Smooth muscle cell (in vitro differentiated cells): ENCODE results near the gene PPP2R5C. TPM values are rescaled to one million over a fixed set of nuclear protein-coding genes. Genes with fewer than 3 reads are reported as not detected.

Source experiments
- DNase-seq: peaks from one replicate; lab custom pipeline; 2025; ENCODE audit not compliant: unreplicated experiment; lab: John Stamatoyannopoulos, UW
- H2AFZ ChIP-seq: fragments of 200-600 bp; sonication (generic); 2 replicates; pipeline ENCODE4 v1.6.0; 2016; ENCODE audit warnings: antibody characterized with exemption, low read depth, mild to moderate bottlenecking
- H3F3A ChIP-seq: fragments of 200-600 bp; sonication (generic); 2 replicates; pipeline ENCODE4 v1.6.0; 2017; ENCODE audit warnings: antibody characterized with exemption, low read depth
- H3K27ac ChIP-seq: fragments of 200-600 bp; sonication (generic); 2 replicates; pipeline ENCODE4 v1.5.1; 2016; ENCODE audit warnings: low read depth, mild to moderate bottlenecking
- H3K27me3 ChIP-seq: fragments of 200-600 bp; sonication (generic); 2 replicates; pipeline ENCODE4 v1.6.1; 2016; ENCODE audit warnings: low read depth, mild to moderate bottlenecking
- H3K36me3 ChIP-seq: fragments of 200-600 bp; sonication (generic); 2 replicates; pipeline ENCODE4 v1.5.1; 2016; ENCODE audit warnings: low read depth
- H3K4me1 ChIP-seq: fragments of 200-600 bp; sonication (generic); 2 replicates; pipeline ENCODE4 v1.5.1; 2016; ENCODE audit warnings: low read depth
- H3K4me2 ChIP-seq: fragments of 200-600 bp; sonication (generic); 2 replicates; pipeline ENCODE4 v1.6.0; 2016; ENCODE audit warnings: mild to moderate bottlenecking
- H3K4me3 ChIP-seq: fragments of 200-600 bp; sonication (generic); 2 replicates; pipeline ENCODE4 v1.5.1; 2016; ENCODE audit warnings: mild to moderate bottlenecking
- H3K79me2 ChIP-seq: fragments of 200-600 bp; sonication (generic); 2 replicates; pipeline ENCODE4 v1.6.0; 2016; ENCODE audit warnings: low read depth, mild to moderate bottlenecking
- H3K9ac ChIP-seq: fragments of 200-600 bp; sonication (generic); 2 replicates; pipeline ENCODE4 v1.6.0; 2016; ENCODE audit warnings: low read depth
- H3K9me3 ChIP-seq: fragments of 200-600 bp; sonication (generic); replicated peaks from 2 replicates; pipeline ENCODE4 v1.5.1; 2016; ENCODE audit warnings: low read depth
- H4K20me1 ChIP-seq: fragments of 200-600 bp; sonication (generic); 2 replicates; pipeline ENCODE4 v1.6.0; 2016; ENCODE audit warnings: low read depth
- CTCF ChIP-seq: fragments of 200-600 bp; sonication (generic); IDR thresholded peaks from 2 replicates; pipeline ENCODE4 v1.5.1; 2017; ENCODE audit warnings: borderline replicate concordance, mild to moderate bottlenecking, antibody characterized with exemption; ENCODE audit not compliant: insufficient read depth, poor library complexity, severe bottlenecking
- WGBS: methylation state at CpG from one replicate; pipeline ENCODE4 v1.1.7; 2016; ENCODE audit warnings: low lambda C conversion rate; 5-methylcytosine and 5-hydroxymethylcytosine counted together
- polyA plus RNA-seq: library from polyadenylated mRNA; unstranded; fragments of >200 nt; fragmentation: Nextera tagmentation; extraction: Ambion mirVana; gene quantifications from 2 replicates; pipeline ENCODE4 v1.2.1, GENCODE V29; 2016
- total RNA-seq: library from RNA; depleted of rRNA; stranded (reverse); fragments of >200 nt; gene quantifications from 2 replicates; pipeline ENCODE4 v1.2.3, GENCODE V29; 2014

The PPP2R5C gene
- total and polyA plus RNA-seq, 2 experiments from 2014 or later = 63.6 to 92.7 TPM

GRCh38 chr14:101819251-101819990 lies 57.9 kb downstream of the PPP2R5C start:
- H3K27ac ChIP-seq = no peak overlapping the region
- peaks cover 5% of the 10 kb centered on the region for H3K4me1 ChIP-seq
- no peak overlapping the region for H2AFZ ChIP-seq
- H3K9me3 ChIP-seq = no peaks in the 10 kb centered on the region
- DNase-seq = no peak
- no peak for TF ChIP-seq CTCF
- peaks cover 96% of the 10 kb centered on the region for H3K79me2 ChIP-seq
- no peak overlapping the region for H3K9ac ChIP-seq
- peaks cover 98% of the 10 kb centered on the region for H4K20me1 ChIP-seq
- H3K27me3 ChIP-seq = no peaks in the 10 kb centered on the region
- H3F3A ChIP-seq = no peaks in the 10 kb centered on the region
- H3K36me3 ChIP-seq = no peaks in the 10 kb centered on the region
- no peak overlapping the region for H3K4me3 ChIP-seq
- no peak overlapping the region for H3K4me2 ChIP-seq
- WGBS = 96% methylated on average over 16 of the region's 16 CpGs

GRCh38 chr14:101820283-101820798 lies 58.8 kb downstream of the PPP2R5C start:
- Histone ChIP-seq H3K27me3 (no peaks in the 10 kb centered on the region), H3K4me2 (no peak overlapping the region), H3K9ac (no peak overlapping the region), H3K79me2 (peaks cover 95% of the 10 kb centered on the region), H3K4me1 (peaks cover 5% of the 10 kb centered on the region), H3K4me3 (no peak overlapping the region), H3F3A (no peaks in the 10 kb centered on the region), H3K9me3 (no peaks in the 10 kb centered on the region), H3K27ac (no peak overlapping the region), H4K20me1 (peaks cover 98% of the 10 kb centered on the region), H3K36me3 (no peaks in the 10 kb centered on the region), H2AFZ (no peak overlapping the region)
- no peak for TF ChIP-seq CTCF
- DNase-seq = no peak
- WGBS = 94% methylated on average over 10 of the region's 10 CpGs

GRCh38 chr14:101821528-101821927 lies 60.0 kb downstream of the PPP2R5C start:
- H3K27ac ChIP-seq = no peak overlapping the region
- no peaks in the 10 kb centered on the region for H3K27me3 ChIP-seq
- H3F3A ChIP-seq = no peaks in the 10 kb centered on the region
- no peak for TF ChIP-seq CTCF
- 97% methylated on average over 11 of the region's 11 CpGs for WGBS
- peaks cover 98% of the 10 kb centered on the region for H4K20me1 ChIP-seq
- peaks cover 5% of the 10 kb centered on the region for H3K4me1 ChIP-seq
- peaks cover 95% of the 10 kb centered on the region for H3K79me2 ChIP-seq
- H3K9me3 ChIP-seq = no peaks in the 10 kb centered on the region
- no peak overlapping the region for H3K4me3 ChIP-seq
- H2AFZ ChIP-seq = no peak overlapping the region
- no peak for DNase-seq
- no peak overlapping the region for H3K9ac ChIP-seq
- no peaks in the 10 kb centered on the region for H3K36me3 ChIP-seq
- no peak overlapping the region for H3K4me2 ChIP-seq

GRCh38 chr14:101823066-101823465 lies 61.6 kb downstream of the PPP2R5C start:
- no peak overlapping the region for H2AFZ ChIP-seq
- WGBS = 81% methylated on average over 9 of the region's 9 CpGs
- no peaks in the 10 kb centered on the region for H3K27me3 ChIP-seq
- H3K9me3 ChIP-seq = no peaks in the 10 kb centered on the region
- no peak for TF ChIP-seq CTCF
- H3K4me1 ChIP-seq = no peaks in the 10 kb centered on the region
- H3K36me3 ChIP-seq = no peaks in the 10 kb centered on the region
- no peak overlapping the region for H3K9ac ChIP-seq
- peaks cover 94% of the 10 kb centered on the region for H3K79me2 ChIP-seq
- peaks cover 100% of the 10 kb centered on the region for H4K20me1 ChIP-seq
- H3K4me3 ChIP-seq = no peak overlapping the region
- DNase-seq = no peak
- H3K27ac ChIP-seq = no peak overlapping the region
- no peak overlapping the region for H3K4me2 ChIP-seq
- no peaks in the 10 kb centered on the region for H3F3A ChIP-seq
